Natural killer cell (primary cell): Measurements from ENCODE around the gene MAST4. TPM values are rescaled to one million over a fixed set of nuclear protein-coding genes. Genes with fewer than 3 reads are reported as not detected.

Experiments
- ATAC-seq, 3 donors: fragments of 150-1000 bp in 2 of 3; fragments of 200-7000 bp in 1 of 3; cut with Tn5 transposase; 1 replicate in 1 of 3; 2 replicates in 2 of 3; pipeline ENCODE4 v1.10.0; 2021; ENCODE audit warnings: mild to moderate bottlenecking in 2 of 3, moderate library complexity in 2 of 3
- DNase-seq, 2 donors: peaks; one replicate each; pipeline versions ENCODE4 v3.0.0 to v3.0.0-alpha.2; 2013 to 2021; ENCODE audit warnings: mixed read lengths in 1 of 2
- H3K27ac ChIP-seq: one replicate; pipeline ENCODE4 v1.5.1; 2013; ENCODE audit warnings: mild to moderate bottlenecking, low read length
- H3K27me3 ChIP-seq: one replicate; pipeline ENCODE4 v1.6.1; 2013; ENCODE audit warnings: low read length; ENCODE audit not compliant: control insufficient read depth, insufficient read depth
- H3K36me3 ChIP-seq: one replicate; pipeline ENCODE4 v1.6.1; 2013; ENCODE audit warnings: low read length; ENCODE audit not compliant: control insufficient read depth, insufficient read depth
- H3K4me1 ChIP-seq: one replicate; pipeline ENCODE4 v1.6.1; 2013; ENCODE audit warnings: low read length; ENCODE audit not compliant: control insufficient read depth, insufficient read depth
- H3K4me3 ChIP-seq: one replicate; pipeline ENCODE4 v1.5.1; 2013; ENCODE audit warnings: low read length
- H3K9me3 ChIP-seq: one replicate; pipeline ENCODE4 v1.6.1; 2013; ENCODE audit warnings: low read length; ENCODE audit not compliant: control insufficient read depth, insufficient read depth
- H3K27ac Mint-ChIP-seq, 2 donors: one replicate each; pipeline ENCODE4 v1.8.0; 2022; ENCODE audit warnings: mild to moderate bottlenecking in 2 of 2, mixed read lengths in 2 of 2, moderate library complexity in 1 of 2
- H3K27me3 Mint-ChIP-seq, 2 donors: one replicate each; pipeline ENCODE4 v1.8.0; 2022; ENCODE audit warnings: low read depth in 2 of 2, mixed read lengths in 2 of 2
- H3K36me3 Mint-ChIP-seq: one replicate; pipeline ENCODE4 v1.8.0; 2022; ENCODE audit warnings: mixed read lengths
- H3K4me1 Mint-ChIP-seq, 2 donors: one replicate each; pipeline ENCODE4 v1.8.0; 2022; ENCODE audit warnings: mixed read lengths in 2 of 2
- H3K4me3 Mint-ChIP-seq: one replicate; pipeline ENCODE4 v1.8.0; 2022; ENCODE audit warnings: mild to moderate bottlenecking, moderate library complexity, mixed read lengths
- H3K9me3 Mint-ChIP-seq, 2 donors: one replicate each; pipeline ENCODE4 v1.8.0; 2022; ENCODE audit warnings: mixed read lengths in 2 of 2
- WGBS: methylation state at CpG from one replicate; pipeline ENCODE4 v1.1.7; 2013; ENCODE audit warnings: missing lambda C conversion rate; ENCODE audit not compliant: insufficient coverage; 5-methylcytosine and 5-hydroxymethylcytosine counted together
- intact Hi-C: fragments of 100-400 bp; cut with micrococcal nuclease; formaldehyde crosslinking; loops from one replicate; pipeline ENCODE4 v1.14.2; 2022
- total RNA-seq, 4 donors: library from RNA; stranded (reverse); fragments of 120-200 nt in 1 of 4; gene quantifications; one replicate each; pipeline versions ENCODE4 v1.2.3 to v1.2.4, GENCODE V29; 2013 to 2022
- TF ChIP-seq, protein P1 (sequence below): fragments of 200-600 bp; IDR thresholded peaks from one replicate; pipeline ENCODE4 v1.8.0; 2022; ENCODE audit warnings: antibody characterized with exemption

The MAST4 gene
- total RNA-seq, 3 donors from 2014 or later (not counting 1 experiment from before 2014, with no cell fraction given): 6.5 to 14.1 (median 12.7) TPM

DNA sequence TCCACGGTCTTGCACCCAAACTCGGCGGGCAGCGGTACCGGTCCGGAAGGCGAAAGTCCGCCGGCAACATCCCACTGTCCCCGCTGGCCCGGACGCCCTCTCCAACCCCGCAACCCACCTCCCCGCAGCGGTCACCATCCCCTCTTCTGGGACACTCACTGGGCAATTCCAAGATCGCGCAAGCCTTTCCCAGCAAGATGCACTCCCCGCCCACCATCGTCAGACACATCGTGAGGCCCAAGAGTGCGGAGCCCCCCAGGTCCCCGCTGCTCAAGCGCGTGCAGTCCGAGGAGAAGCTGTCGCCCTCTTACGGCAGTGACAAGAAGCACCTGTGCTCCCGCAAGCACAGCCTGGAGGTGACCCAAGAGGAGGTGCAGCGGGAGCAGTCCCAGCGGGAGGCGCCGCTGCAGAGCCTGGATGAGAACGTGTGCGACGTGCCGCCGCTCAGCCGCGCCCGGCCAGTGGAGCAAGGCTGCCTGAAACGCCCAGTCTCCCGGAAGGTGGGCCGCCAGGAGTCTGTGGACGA is 567.1 kb downstream of the MAST4 start:
- peak overlapping the region; percentile 58 for H3K4me3 ChIP-seq
- H3K27me3 ChIP-seq: no peaks in the 10 kb centered on the region
- TF ChIP-seq, protein P1, sequence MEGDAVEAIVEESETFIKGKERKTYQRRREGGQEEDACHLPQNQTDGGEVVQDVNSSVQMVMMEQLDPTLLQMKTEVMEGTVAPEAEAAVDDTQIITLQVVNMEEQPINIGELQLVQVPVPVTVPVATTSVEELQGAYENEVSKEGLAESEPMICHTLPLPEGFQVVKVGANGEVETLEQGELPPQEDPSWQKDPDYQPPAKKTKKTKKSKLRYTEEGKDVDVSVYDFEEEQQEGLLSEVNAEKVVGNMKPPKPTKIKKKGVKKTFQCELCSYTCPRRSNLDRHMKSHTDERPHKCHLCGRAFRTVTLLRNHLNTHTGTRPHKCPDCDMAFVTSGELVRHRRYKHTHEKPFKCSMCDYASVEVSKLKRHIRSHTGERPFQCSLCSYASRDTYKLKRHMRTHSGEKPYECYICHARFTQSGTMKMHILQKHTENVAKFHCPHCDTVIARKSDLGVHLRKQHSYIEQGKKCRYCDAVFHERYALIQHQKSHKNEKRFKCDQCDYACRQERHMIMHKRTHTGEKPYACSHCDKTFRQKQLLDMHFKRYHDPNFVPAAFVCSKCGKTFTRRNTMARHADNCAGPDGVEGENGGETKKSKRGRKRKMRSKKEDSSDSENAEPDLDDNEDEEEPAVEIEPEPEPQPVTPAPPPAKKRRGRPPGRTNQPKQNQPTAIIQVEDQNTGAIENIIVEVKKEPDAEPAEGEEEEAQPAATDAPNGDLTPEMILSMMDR: no peak
- Mint-ChIP-seq H3K9me3 (no peaks in the 10 kb centered on the region), H3K4me1 (peaks cover 56 to 72% of the 10 kb centered on the region in 2 donors), H3K27ac (peak overlapping the region in 1 of 2 donors; percentile 78), H3K36me3 (no peaks in the 10 kb centered on the region), H3K27me3 (no peaks in the 10 kb centered on the region), H3K4me3 (peak overlapping the region; percentile 21)
- H3K9me3 ChIP-seq: no peaks in the 10 kb centered on the region
- no peak for ATAC-seq
- peaks cover 36% of the 10 kb centered on the region for H3K4me1 ChIP-seq
- DNase-seq: no peak
- peaks cover 10% of the 10 kb centered on the region for H3K36me3 ChIP-seq
- no peak overlapping the region for H3K27ac ChIP-seq
- intact Hi-C loops: loop anchor here (10.0 kb wide), 1 partner anchor 1092 kb away; no protein-coding TSS in a partner anchor
- WGBS: 94% methylated on average over 44 of the region's 44 CpGs

DNA sequence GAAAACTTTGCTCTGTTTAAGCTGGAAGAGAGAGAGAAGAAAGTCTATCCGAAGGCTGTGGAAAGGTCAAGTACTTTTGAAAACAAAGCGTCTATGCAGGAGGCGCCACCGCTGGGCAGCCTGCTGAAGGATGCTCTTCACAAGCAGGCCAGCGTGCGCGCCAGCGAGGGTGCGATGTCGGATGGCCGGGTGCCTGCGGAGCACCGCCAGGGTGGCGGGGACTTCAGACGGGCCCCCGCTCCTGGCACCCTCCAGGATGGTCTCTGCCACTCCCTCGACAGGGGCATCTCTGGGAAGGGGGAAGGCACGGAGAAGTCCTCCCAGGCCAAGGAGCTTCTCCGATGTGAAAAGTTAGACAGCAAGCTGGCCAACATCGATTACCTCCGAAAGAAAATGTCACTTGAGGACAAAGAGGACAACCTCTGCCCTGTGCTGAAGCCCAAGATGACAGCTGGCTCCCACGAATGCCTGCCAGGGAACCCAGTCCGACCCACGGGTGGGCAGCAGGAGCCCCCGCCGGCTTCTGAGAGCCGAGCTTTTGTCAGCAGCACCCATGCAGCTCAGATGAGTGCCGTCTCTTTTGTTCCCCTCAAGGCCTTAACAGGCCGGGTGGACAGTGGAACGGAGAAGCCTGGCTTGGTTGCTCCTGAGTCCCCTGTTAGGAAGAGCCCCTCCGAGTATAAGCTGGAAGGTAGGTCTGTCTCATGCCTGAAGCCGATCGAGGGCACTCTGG is 567.8 kb downstream of the MAST4 start:
- H3K36me3 Mint-ChIP-seq: no peaks in the 10 kb centered on the region
- Histone ChIP-seq H3K36me3 (peaks cover 10% of the 10 kb centered on the region), H3K4me3 (peak overlapping the region; percentile 58), H3K4me1 (peaks cover 36% of the 10 kb centered on the region), H3K27me3 (no peaks in the 10 kb centered on the region), H3K27ac (peak overlapping the region; percentile 97), H3K9me3 (no peaks in the 10 kb centered on the region)
- TF ChIP-seq, protein P1: no peak
- intact Hi-C loops: loop anchor here (10.0 kb wide), 1 partner anchor 1091 kb away; no protein-coding TSS in a partner anchor
- H3K27me3 Mint-ChIP-seq: no peaks in the 10 kb centered on the region
- peak overlapping the region; percentile 92 to 97 for H3K27ac Mint-ChIP-seq
- peaks cover 56 to 73% of the 10 kb centered on the region in 2 donors for H3K4me1 Mint-ChIP-seq
- no peaks in the 10 kb centered on the region for H3K9me3 Mint-ChIP-seq
- H3K4me3 Mint-ChIP-seq: peak overlapping the region; percentile 90
- DNase-seq: no peak
- WGBS: 87% methylated on average over 33 of the region's 33 CpGs
- ATAC-seq: no peak

DNA sequence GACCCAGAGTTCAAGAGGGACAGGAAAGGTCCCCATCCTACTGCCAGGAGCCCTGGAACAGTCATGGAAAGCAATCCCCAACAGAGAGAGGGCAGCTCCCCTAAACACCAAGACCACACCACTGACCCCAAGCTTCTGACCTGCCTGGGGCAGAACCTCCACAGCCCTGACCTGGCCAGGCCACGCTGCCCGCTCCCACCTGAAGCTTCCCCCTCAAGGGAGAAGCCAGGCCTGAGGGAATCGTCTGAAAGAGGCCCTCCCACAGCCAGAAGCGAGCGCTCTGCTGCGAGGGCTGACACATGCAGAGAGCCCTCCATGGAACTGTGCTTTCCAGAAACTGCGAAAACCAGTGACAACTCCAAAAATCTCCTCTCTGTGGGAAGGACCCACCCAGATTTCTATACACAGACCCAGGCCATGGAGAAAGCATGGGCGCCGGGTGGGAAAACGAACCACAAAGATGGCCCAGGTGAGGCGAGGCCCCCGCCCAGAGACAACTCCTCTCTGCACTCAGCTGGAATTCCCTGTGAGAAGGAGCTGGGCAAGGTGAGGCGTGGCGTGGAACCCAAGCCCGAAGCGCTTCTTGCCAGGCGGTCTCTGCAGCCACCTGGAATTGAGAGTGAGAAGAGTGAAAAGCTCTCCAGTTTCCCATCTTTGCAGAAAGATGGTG is 568.8 kb downstream of the MAST4 start:
- Histone ChIP-seq H3K27me3 (no peaks in the 10 kb centered on the region), H3K36me3 (peaks cover 10% of the 10 kb centered on the region), H3K27ac (peak overlapping the region; percentile 97), H3K4me1 (peaks cover 36% of the 10 kb centered on the region), H3K9me3 (no peaks in the 10 kb centered on the region), H3K4me3 (peak overlapping the region; percentile 58)
- ATAC-seq (no peak), DNase-seq (no peak)
- intact Hi-C loops: loop anchor here (5.0 to 10.0 kb wide), 3 partner anchors 352 to 1238 kb away; partner anchors contain the start of gene ERBIN
- Mint-ChIP-seq H3K9me3 (no peaks in the 10 kb centered on the region), H3K4me3 (peak overlapping the region; percentile 90), H3K36me3 (no peaks in the 10 kb centered on the region), H3K27me3 (no peaks in the 10 kb centered on the region), H3K4me1 (peaks cover 54 to 66% of the 10 kb centered on the region in 2 donors), H3K27ac (peak overlapping the region; percentile 92 to 97)
- WGBS: 86% methylated on average over 17 of the region's 17 CpGs
- TF ChIP-seq, protein P1: no peak
